ENCODE data around the gene TTLL5. TPM values are rescaled to one million over a fixed set of nuclear protein-coding genes. Genes with fewer than 3 reads are reported as not detected.
"Not testable (repeated sequence)": the region's sequence is repeated elsewhere in the genome, so short reads cannot be mapped to it uniquely, and the experiment has no call there.

Gene TTLL5
- total RNA-seq, 1 donor from 2014 or later = 12.2 TPM

- no peak for DNase-seq (ENCODE audit: low read depth)
These were observed 171.7 kb downstream of the TTLL5 start for GRCh38 chr14:75832621-75833297.

- no peak for DNase-seq (ENCODE audit: low read depth)
These were observed 172.4 kb downstream of the TTLL5 start for GRCh38 chr14:75833326-75834020.

DNA sequence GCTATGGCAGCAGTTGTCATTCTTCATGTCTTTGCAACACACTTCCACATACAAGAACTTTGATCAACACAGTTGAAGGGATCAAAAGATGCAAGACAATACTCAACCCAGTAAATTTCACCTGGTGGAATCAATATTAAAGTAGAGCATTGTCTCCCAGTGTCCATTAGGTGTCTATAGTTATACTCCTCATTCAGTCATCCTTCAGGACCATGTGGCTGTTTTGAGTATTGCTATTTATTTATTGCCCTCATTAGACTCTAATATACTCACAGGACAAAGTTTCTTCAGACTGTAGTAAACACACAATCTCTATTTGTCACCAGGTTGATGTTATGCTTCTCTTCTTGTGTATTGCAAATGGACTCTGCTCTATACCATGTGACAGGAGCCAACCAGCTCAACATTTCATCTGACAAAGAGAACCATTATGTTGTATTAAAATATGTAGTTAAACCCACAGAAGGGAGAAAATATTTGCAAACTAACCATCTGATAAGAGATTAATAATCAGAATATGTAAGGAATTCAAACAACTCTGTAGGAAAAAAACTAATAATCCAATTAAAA, 174.2 kb downstream of the TTLL5 start:
- no peak for DNase-seq (ENCODE audit: low read depth)

GRCh38 chr14:75835737-75836136, 174.7 kb downstream of the TTLL5 start:
- no peak for DNase-seq (ENCODE audit: low read depth)

GRCh38 chr14:75837151-75837787, 176.2 kb downstream of the TTLL5 start:
- DNase-seq (ENCODE audit: low read depth) = no peak

DNA sequence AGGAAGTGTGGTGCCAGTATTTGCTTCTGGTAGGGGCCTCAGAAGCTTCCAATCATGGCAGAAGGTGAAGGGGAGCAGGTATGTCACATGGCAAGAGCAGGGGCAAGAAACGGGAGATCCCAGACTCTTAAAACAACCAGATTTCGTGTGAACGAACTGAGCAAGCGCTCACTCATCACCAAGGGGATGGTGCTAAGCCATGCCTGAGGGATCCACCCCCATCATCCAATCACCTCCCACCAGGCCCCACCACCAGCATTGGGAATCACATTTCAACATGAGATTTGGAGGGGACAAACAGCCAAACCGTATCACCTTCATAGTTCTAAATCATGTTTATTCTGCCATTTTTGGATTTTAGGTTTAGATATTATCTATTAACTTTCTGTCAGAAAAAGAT, 179.9 kb downstream of the TTLL5 start:
- no peak for DNase-seq (ENCODE audit: low read depth)

DNA sequence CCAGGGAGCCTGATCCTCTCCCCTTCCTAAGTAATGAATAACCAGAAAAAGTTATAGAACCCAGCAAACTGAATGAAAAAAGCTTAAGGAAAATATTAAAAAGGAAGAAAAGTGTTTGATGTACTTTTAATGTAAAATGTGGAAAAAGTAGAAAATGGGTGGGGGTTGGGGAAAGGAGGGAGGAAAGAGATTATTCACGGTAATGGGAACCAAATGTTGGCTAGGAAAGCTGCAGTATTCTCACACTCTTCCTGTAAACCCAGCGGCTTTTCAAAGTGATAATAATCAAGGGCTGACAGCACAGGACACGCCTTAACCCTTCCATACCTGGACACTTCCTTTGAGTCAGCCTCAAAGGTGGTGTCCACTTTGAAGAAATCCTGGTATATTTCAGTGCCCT, 181.5 kb downstream of the TTLL5 start:
- no peak for DNase-seq (ENCODE audit: low read depth)

DNA sequence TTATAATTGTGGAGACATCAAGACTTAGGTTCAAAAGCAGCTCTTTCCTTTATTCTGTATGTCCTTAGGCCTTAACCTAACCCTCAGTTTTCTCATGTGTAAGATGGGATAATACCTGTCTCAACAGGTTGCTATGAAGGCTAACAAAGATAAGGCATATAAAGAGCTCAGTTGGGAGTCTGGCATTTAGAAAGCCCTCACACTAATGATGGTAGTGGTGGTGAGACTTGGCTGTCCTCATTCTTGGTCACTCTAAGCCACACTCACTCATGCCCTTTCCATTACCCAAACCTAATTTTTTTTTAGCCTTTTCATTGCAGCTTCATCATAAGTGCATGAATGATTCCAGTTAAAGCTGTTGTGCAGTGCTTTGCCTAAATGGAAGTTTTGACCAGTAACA, 183.4 kb downstream of the TTLL5 start:
- DNase-seq (ENCODE audit: low read depth) = no peak

DNA sequence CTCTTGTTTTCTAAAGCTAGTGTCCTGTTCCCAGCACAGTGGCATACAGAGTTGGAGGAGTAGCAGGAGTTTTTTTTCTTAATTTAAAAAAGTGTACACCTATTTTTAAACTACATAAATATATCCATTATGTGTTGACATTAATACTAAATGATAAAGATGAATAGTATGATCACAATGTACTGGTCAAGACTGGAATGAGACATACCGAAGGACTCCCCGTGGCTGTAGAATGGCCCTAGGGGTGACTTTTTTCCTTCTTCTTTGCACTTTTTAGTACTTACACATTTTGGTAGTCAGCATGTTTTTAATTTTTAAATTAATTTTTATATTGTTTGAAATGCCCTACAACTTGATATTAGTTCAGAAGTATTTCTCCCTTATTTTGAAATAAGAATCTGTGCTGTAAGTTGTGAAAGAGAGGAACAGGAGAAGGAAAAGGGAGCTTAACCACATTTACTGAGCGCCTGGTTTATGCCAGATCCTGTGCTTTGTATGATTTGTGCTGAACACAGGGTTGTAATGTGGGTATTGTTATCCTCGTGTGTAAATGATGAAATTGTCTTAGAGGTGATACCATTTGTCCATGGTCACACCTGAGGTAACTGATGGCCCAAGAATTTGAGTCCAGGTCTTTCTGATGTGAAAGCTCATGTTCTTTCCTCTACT, 184.2 kb downstream of the TTLL5 start:
- no peak for DNase-seq (ENCODE audit: low read depth)

DNA sequence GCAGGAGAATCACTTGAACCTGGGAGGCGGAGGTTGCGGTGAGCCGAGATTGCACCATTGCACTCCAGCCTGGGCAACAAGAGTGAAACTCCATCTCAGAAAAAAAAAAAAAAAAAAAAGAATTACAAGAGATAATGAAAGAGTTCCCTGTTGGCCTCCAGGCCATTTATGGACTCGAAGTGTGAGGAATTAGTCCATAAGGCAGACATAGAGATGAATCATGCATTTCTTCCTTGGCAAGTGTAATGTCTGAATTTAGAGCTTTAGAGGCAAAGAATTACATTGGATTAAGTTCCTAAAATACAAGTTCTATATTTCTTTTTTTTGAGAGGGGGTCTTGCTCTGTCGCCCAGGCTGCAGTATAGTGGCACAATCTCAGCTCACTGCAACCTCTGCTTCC, 185.6 kb downstream of the TTLL5 start:
- DNase-seq (ENCODE audit: low read depth) = not testable (repeated sequence)

DNA sequence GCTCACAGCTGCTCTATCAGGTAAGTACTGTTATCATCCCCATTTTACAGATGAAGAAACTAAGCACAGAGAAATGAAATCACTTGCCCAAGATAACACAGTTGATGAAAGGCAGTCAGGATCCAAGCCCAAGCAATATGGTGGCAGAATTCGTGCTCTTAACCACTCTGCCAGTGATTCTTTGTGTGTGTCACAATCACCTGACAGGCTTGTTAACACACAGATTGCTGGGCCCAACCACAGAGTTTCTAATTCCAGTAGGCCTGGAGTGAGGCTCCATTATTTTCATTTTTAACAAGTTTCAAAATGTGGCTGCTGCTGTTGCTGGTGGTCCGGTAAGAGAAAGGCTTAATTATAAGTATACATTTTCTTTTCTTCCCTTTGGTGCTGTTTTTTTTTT, 186.5 kb downstream of the TTLL5 start:
- DNase-seq (ENCODE audit: low read depth) = no peak

- no peak for DNase-seq (ENCODE audit: low read depth)
These were observed 187.3 kb downstream of the TTLL5 start for GRCh38 chr14:75848167-75848913.

- DNase-seq (ENCODE audit: low read depth) = no peak
These were observed 188.4 kb downstream of the TTLL5 start for GRCh38 chr14:75849300-75849895.

GRCh38 chr14:75851574-75851866, 190.5 kb downstream of the TTLL5 start:
- no peak for DNase-seq (ENCODE audit: low read depth)

DNA sequence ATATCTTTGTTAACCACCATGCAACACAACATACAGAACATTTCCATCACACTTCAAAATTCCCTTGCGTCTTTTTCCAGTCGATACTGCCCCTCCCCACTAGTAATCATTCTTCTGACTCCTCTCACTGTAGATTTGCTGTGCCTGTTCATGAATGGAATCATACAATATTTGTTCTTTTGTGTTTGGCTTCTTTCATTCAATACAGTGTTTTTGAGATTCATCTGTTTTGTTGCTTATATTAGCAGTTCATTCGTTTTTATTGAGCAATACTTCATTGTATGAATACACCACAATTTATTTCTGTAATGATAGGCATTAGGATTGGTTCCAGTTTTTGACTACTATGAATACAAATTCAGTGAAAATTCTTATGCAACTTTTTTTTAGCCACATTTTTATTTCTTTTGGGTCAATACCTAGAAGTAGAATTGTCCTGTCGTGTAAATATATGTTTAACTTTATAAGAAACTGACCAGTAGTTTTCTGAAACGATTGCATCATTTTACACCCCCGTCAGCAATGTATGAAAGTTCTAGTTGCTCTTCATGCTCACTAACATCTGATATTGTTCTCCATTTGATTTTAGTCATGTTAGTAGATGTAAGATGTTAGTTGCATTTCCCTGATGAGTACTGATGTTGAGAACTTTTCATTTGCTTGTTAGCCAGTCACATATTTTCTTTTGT, 193.2 kb downstream of the TTLL5 start:
- no peak for DNase-seq (ENCODE audit: low read depth)

- no peak for DNase-seq (ENCODE audit: low read depth)
These were observed 196.2 kb downstream of the TTLL5 start for GRCh38 chr14:75857199-75857598.

DNA sequence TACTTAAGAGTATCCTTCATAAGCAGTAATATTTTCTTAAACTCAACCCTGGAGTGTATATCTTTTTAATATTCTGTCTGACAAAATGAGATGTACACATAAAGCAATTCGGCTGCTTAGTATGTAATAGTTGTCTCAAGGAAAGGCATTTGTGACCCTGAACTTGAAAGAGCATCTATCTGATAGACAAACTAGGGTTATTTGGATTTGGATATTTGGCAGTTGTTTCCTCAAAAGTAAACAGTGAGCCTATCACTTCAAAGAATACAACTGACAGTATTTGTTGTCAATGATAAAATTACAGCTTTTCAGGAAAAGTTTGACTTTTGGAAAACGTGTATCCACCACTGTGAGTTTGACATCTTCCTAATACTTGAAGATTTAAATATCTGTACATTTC, 197.3 kb downstream of the TTLL5 start:
- no peak for DNase-seq (ENCODE audit: low read depth)

DNA sequence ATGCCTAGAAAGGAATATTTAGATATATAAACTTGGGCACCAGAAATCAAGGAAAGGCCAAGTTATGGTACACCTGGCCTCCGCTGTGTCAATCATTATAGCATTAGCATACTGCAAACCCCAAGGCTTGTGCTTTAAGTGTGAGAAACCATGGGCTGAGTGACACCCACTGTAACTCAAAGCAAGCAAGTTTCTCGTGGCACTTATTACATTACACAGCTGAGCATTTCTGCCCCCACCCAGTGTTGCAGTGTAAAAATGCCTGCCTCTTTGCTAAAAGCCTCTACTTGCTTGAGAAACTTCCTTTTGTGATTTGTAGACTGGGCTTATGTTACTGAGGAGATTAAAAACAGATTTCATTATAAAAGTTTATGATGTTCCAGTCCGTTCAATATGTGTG, 198.7 kb downstream of the TTLL5 start:
- no peak for DNase-seq (ENCODE audit: low read depth)

DNA sequence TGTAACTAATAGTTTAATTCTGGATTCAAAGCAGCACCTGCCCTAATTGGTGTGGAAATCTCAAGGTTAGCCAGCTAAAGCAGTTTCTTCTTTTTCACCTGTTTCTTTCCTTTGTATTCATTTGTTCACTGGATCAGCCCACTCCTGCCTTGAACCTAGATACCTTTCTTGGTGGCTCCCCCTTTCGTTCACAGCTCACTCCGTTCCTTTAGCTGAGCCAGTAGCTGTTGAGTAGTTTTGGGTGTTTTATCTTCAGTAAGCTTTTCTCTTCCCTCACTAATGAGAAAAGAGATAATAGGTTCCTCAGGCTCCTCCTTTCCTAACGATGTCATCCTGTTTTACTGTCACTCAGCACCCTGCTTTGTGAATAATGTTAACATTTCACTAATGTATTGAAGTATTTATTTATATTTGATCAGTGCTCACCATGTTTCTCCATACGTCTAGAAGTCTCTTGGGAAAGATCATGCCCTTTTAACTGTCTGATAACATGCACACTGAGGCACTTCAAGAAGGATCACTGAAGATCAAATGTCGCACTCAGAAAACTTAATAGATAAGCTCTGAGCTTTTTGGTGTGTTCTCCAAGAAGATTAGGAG, 199.6 kb downstream of the TTLL5 start:
- DNase-seq (ENCODE audit: low read depth) = no peak

DNA sequence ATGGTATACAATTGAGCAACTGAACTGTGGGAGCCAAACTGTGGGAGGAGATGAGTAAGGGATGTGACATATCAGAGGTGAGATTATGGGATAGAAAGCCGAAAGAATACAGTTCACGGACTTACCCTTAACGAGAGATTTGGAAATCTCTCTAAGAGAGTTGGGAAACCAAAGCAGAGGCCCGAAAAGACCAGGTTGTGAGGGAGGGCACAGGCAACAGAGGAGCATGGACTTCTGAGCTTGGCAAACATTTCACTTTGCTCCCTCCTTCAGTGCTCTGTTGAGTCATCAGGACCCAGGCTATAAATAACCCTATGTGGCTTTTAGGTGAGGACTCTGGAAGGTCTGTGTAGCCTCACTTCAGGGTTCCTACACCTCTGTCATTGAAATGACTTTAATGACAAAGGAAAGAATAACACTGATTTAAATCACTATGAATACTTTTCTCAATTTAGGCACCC, 200.1 kb downstream of the TTLL5 start:
- peak; percentile 62 for DNase-seq (ENCODE audit: low read depth)
